Erythroblast (primary cell): ENCODE data around the gene GFM2.

Experiments used
- GATA1 ChIP-seq: IDR thresholded peaks from 2 replicates; pipeline ENCODE4 v1.6.1; 2011; ENCODE audit warnings: low read depth, mild to moderate bottlenecking, control low read depth, low read length, moderate library complexity
- POLR2A ChIP-seq: IDR thresholded peaks from 2 replicates; pipeline ENCODE4 v1.6.1; 2011; ENCODE audit warnings: mild to moderate bottlenecking, low read length

DNA sequence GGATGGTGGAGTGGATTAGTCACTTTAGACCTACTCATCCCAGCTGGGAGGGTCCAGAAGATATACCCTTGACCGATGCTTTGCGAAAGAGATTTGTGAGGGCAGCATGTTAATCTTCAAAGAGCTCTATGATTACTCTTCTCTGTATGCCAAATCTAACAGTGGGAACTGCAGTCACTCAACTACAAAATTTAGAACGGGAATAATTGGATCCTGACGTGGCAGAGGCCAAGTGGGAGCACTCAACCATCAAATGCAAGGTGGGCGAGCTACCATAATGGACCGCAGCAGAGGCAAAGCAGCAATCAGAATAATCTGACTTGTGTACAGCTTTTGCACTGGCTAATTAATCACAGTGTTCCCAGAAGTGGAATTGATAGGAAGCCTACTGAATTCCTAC lies 20.5 kb upstream of the GFM2 start:
- TF ChIP-seq POLR2A: no peak
- no peak for TF ChIP-seq GATA1
